Heart left ventricle (tissue), 13 donors: ENCODE measurements around the gene KIRREL3.

Source experiments
- CTCF ChIP-seq, 12 donors: fragments of 200-600 bp; sonication (generic) in 4 of 12; IDR thresholded peaks; one replicate each; pipeline versions ENCODE4 v1.5.0 to v1.8.0; 2018 to 2022; ENCODE audit warnings: antibody characterized with exemption in 12 of 12, mild to moderate bottlenecking in 5 of 12
- POLR2A ChIP-seq, 2 donors: fragments of 450-650 bp; IDR thresholded peaks; one replicate each; pipeline ENCODE4 v1.6.1; 2017; ENCODE audit warnings: antibody characterized with exemption in 2 of 2, mild to moderate bottlenecking in 2 of 2, moderate library complexity in 2 of 2
- donor health status: ischemic (EF 13 %, LVEDD 7.1; RV severe dilation, severe dysfunction).
- donor health status: DM: no; HTN: yes; CAD: no.
- donor health status: DM: no; HTN: no; CAD: no.
- donor health status: ischemic (EF 25% LVEDD 6.9; RV normal size, moderate dysfunction).
- donor health status: ischemic (EF 25% LVEDD 5.7; RV mildly dilated, moderate dysfunction).
- donor health status: ischemic (EF 35%, LVEDD 5.7; RV mildly dilated, moderate dysfunction).
- donor health status: nonischemic (EF 11% LVEDD 7.7; RV severe dilation, severe dysfunction).
- donor health status: DM: yes; HTN: yes; CAD: no.
- donor health status: PGD.
- donor health status: ischemic (EF 29% LVEDD 5.4; RV normal size, mild dysfunction).
- donor health status: nonischemic (EF 23%, LVEDD 6.1; RV moderate dilation, normal function).

- TF ChIP-seq CTCF (IDR thresholded peaks at IDR 0.05), result no peak
- no peak for TF ChIP-seq POLR2A (IDR thresholded peaks at IDR 0.05)
Observed at GRCh38 chr11:126768702-126769101, 231.9 kb downstream of the KIRREL3 start.
